Measurements from ENCODE around the gene GOLGA8T.
"Not testable (repeated sequence)": the region's sequence is repeated elsewhere in the genome, so short reads cannot be mapped to it uniquely, and the experiment has no call there.

Gene GOLGA8T

DNA sequence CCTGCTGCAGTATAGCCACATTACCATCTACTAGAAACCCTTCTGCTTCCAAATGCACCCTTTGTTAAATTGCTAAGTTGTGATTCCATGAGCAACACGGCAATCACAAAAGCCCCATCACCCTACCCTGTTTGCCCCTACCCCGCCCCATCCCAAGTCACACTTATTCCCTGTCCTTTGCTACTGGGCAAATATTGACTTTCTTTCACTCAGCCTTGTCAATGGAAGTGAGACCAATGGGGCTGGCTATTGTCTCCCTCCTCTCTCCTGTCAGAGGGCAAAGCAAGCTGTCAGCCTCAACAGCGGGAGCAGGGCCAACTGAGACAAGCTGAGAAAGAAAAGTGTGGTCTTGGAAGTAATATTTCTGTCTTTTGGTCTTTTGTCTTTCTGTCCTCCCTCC, 52.6 kb downstream of the GOLGA8T start:
- POLR2A ChIA-PET; DNase-seq (ENCODE audit: extremely low spot score); CTCF ChIA-PET: not testable (repeated sequence)

DNA sequence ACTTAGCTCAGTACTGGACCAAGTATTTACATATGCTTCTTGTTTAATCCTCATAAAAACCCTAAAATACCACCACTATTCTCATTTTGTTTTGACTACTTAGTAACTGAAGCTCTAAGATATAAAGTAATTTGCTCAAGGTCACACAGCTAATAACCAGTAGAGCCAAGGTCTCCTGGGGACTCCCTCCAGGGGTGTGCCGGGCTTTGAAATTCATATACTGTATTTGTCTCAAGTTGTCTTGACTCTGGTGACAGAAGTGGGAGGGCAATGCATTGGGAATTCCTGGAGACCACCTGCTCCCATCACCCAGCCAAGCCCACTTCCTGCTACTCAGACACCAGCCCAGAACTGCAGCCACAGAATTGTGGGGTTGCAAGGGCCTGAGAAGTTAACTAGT, 54.9 kb downstream of the GOLGA8T start:
- POLR2A ChIA-PET; CTCF ChIA-PET; DNase-seq (ENCODE audit: extremely low spot score): not testable (repeated sequence)

GRCh38 chr15:30191143-30191542, 56.3 kb downstream of the GOLGA8T start:
- POLR2A ChIA-PET; CTCF ChIA-PET; DNase-seq (ENCODE audit: extremely low spot score): not testable (repeated sequence)

DNA sequence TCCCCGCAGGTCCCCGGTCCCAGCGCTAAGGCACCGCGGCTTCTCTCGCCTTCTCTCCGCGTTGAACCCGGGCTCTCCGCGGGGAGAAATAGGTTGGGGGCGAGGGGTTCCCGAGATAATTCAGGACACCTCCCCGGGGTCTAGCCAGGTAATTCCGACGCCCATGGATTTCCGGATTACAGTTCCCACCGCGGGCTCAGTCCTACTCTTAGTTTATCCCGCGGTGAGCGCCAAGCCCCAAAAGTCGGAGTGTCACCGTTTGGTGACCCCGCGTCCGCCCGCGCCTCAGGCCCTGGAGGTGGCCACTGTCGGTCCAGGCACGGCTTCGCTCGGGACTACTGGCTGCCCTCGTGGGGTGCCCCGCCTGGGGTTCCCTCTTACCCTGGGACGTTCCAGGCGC, 56.8 kb downstream of the GOLGA8T start:
- CTCF ChIA-PET; DNase-seq (ENCODE audit: extremely low spot score); POLR2A ChIA-PET: not testable (repeated sequence)

- CTCF ChIA-PET; DNase-seq (ENCODE audit: extremely low spot score); POLR2A ChIA-PET: not testable (repeated sequence)
Measured at GRCh38 chr15:30192119-30192745, 57.4 kb downstream of the GOLGA8T start.

GRCh38 chr15:30192892-30193291, 58.0 kb downstream of the GOLGA8T start:
- DNase-seq (ENCODE audit: extremely low spot score); CTCF ChIA-PET; POLR2A ChIA-PET: not testable (repeated sequence)
